Activated T-helper 2 cell treated with anti-CD3 and anti-CD28 coated beads, Interferon-gamma antibody, Interleukin-2, Interleukin-4, amounts not matched to agents 10 μg/mL and 5 μg/mL and 100 μg/mL, durations not matched to agents 14 hours and 24 hours and 36 hours (primary cell): Measurements from ENCODE around the gene AP1B1. TPM values are rescaled to one million over a fixed set of nuclear protein-coding genes. Genes with fewer than 3 reads are reported as not detected.

Experiments used
- DNase-seq: peaks from one replicate; pipeline ENCODE4 v3.0.0; 2021; ENCODE audit warnings: low spot score
- H3K27ac Mint-ChIP-seq: one replicate; pipeline ENCODE4 v1.8.0; 2021; ENCODE audit warnings: mixed read lengths
- H3K27me3 Mint-ChIP-seq: one replicate; pipeline ENCODE4 v1.8.0; 2021; ENCODE audit warnings: low read depth, mixed read lengths
- H3K36me3 Mint-ChIP-seq: one replicate; pipeline ENCODE4 v1.8.0; 2021; ENCODE audit warnings: low read depth, mixed read lengths
- H3K4me1 Mint-ChIP-seq: one replicate; pipeline ENCODE4 v1.8.0; 2021; ENCODE audit warnings: low read depth, mixed read lengths
- H3K4me3 Mint-ChIP-seq: one replicate; pipeline ENCODE4 v1.8.0; 2021; ENCODE audit warnings: low read depth, mild to moderate bottlenecking, moderate library complexity, mixed read lengths
- H3K9me3 Mint-ChIP-seq: one replicate; pipeline ENCODE4 v1.8.0; 2021; ENCODE audit warnings: mixed read lengths
- intact Hi-C: fragments of 100-400 bp; cut with micrococcal nuclease; formaldehyde crosslinking; loops from one replicate; pipeline ENCODE4 v1.15.1; 2023
- total RNA-seq: library from RNA; stranded (reverse); gene quantifications from 2 replicates; pipeline ENCODE4 v1.2.3, GENCODE V29; 2022

The AP1B1 gene
- total RNA-seq, 1 donor from 2014 or later, result 73.4 TPM

- no peaks in the 10 kb centered on the region for H3K27me3 Mint-ChIP-seq
- H3K4me3 Mint-ChIP-seq, result no peak overlapping the region
- H3K27ac Mint-ChIP-seq, result no peak overlapping the region
- no peak for DNase-seq
- H3K36me3 Mint-ChIP-seq, result peaks cover 6% of the 10 kb centered on the region
- intact Hi-C loops, result no loop called here
- no peaks in the 10 kb centered on the region for H3K4me1 Mint-ChIP-seq
- H3K9me3 Mint-ChIP-seq, result no peaks in the 10 kb centered on the region
Observed at GRCh38 chr22:29323641-29324040, 64.7 kb downstream of the AP1B1 start.

- intact Hi-C loops, result no loop called here
- DNase-seq, result no peak
- Mint-ChIP-seq H3K36me3 (no peaks in the 10 kb centered on the region), H3K9me3 (no peaks in the 10 kb centered on the region), H3K27ac (no peak overlapping the region), H3K4me1 (no peaks in the 10 kb centered on the region), H3K4me3 (no peak overlapping the region), H3K27me3 (peaks cover 18% of the 10 kb centered on the region)
Observed at GRCh38 chr22:29320546-29320945, 67.8 kb downstream of the AP1B1 start.

GRCh38 chr22:29319072-29319471 lies 69.3 kb downstream of the AP1B1 start:
- no peak overlapping the region for H3K4me3 Mint-ChIP-seq

GRCh38 chr22:29317827-29318454 lies 70.4 kb downstream of the AP1B1 start:
- intact Hi-C loops, result no loop called here
- H3K4me1 Mint-ChIP-seq, result peaks cover 12% of the 10 kb centered on the region
- DNase-seq, result no peak
- peaks cover 37% of the 10 kb centered on the region for H3K27me3 Mint-ChIP-seq
- no peak overlapping the region for H3K4me3 Mint-ChIP-seq
- H3K27ac Mint-ChIP-seq, result no peak overlapping the region
- H3K9me3 Mint-ChIP-seq, result no peaks in the 10 kb centered on the region
- no peaks in the 10 kb centered on the region for H3K36me3 Mint-ChIP-seq

More at GRCh38 chr22:29319072-29319471, 69.3 kb downstream of the AP1B1 start:
- peaks cover 5% of the 10 kb centered on the region for H3K4me1 Mint-ChIP-seq
- H3K9me3 Mint-ChIP-seq, result no peaks in the 10 kb centered on the region
- no peak for DNase-seq
- intact Hi-C loops, result no loop called here
- no peaks in the 10 kb centered on the region for H3K36me3 Mint-ChIP-seq
- no peak overlapping the region for H3K27ac Mint-ChIP-seq
- H3K27me3 Mint-ChIP-seq, result peaks cover 26% of the 10 kb centered on the region

GRCh38 chr22:29316141-29316828 lies 72.1 kb downstream of the AP1B1 start:
- peak overlapping the region; percentile 31 for H3K4me3 Mint-ChIP-seq
- intact Hi-C loops, result no loop called here
- no peaks in the 10 kb centered on the region for H3K36me3 Mint-ChIP-seq
- H3K27ac Mint-ChIP-seq, result no peak overlapping the region
- DNase-seq, result no peak
- no peaks in the 10 kb centered on the region for H3K9me3 Mint-ChIP-seq
- peaks cover 43% of the 10 kb centered on the region for H3K27me3 Mint-ChIP-seq
- peaks cover 13% of the 10 kb centered on the region for H3K4me1 Mint-ChIP-seq

- Mint-ChIP-seq H3K36me3 (no peaks in the 10 kb centered on the region), H3K27ac (no peak within 1 kb of the TSS), H3K9me3 (no peaks in the 10 kb centered on the region), H3K27me3 (peaks cover 43% of the 10 kb centered on the region), H3K4me3 (peak within 1 kb of the TSS; percentile 31), H3K4me1 (peaks cover 17% of the 10 kb centered on the region)
- intact Hi-C loops, result no loop called here
- no peak for DNase-seq
Observed at GRCh38 chr22:29315286-29316140, 72.9 kb downstream of the AP1B1 start, which contains the start of gene RASL10A. Gene RASL10A (minus strand): TSS chr22:29315697. CDS start chr22:29315246, 451 bp downstream.

GRCh38 chr22:29314537-29315285 lies 73.7 kb downstream of the AP1B1 start:
- peaks cover 43% of the 10 kb centered on the region for H3K27me3 Mint-ChIP-seq
- intact Hi-C loops, result loop anchor here (5.0 kb wide), 1 partner anchor 42 kb away; no protein-coding TSS in a partner anchor
- H3K9me3 Mint-ChIP-seq, result no peaks in the 10 kb centered on the region
- no peak for DNase-seq
- no peaks in the 10 kb centered on the region for H3K36me3 Mint-ChIP-seq
- no peak overlapping the region for H3K4me3 Mint-ChIP-seq
- H3K4me1 Mint-ChIP-seq, result peaks cover 17% of the 10 kb centered on the region
- H3K27ac Mint-ChIP-seq, result no peak overlapping the region

- H3K4me3 Mint-ChIP-seq, result no peak overlapping the region
- peaks cover 43% of the 10 kb centered on the region for H3K27me3 Mint-ChIP-seq
- DNase-seq, result no peak
- peaks cover 19% of the 10 kb centered on the region for H3K4me1 Mint-ChIP-seq
- H3K36me3 Mint-ChIP-seq, result no peaks in the 10 kb centered on the region
- H3K27ac Mint-ChIP-seq, result no peak overlapping the region
- intact Hi-C loops, result loop anchor here (5.0 kb wide), 1 partner anchor 42 kb away; no protein-coding TSS in a partner anchor
- H3K9me3 Mint-ChIP-seq, result no peaks in the 10 kb centered on the region
Observed at GRCh38 chr22:29313576-29314466, 74.5 kb downstream of the AP1B1 start.

GRCh38 chr22:29313126-29313575 lies 75.2 kb downstream of the AP1B1 start:
- Mint-ChIP-seq H3K9me3 (no peaks in the 10 kb centered on the region), H3K27me3 (peaks cover 43% of the 10 kb centered on the region), H3K36me3 (no peaks in the 10 kb centered on the region), H3K27ac (no peak overlapping the region), H3K4me1 (peaks cover 21% of the 10 kb centered on the region), H3K4me3 (no peak overlapping the region)
- DNase-seq, result no peak
- intact Hi-C loops, result loop anchor here (5.0 kb wide), 1 partner anchor 41 kb away; no protein-coding TSS in a partner anchor

GRCh38 chr22:29312218-29313125 lies 75.9 kb downstream of the AP1B1 start:
- Mint-ChIP-seq H3K27ac (no peak overlapping the region), H3K27me3 (peaks cover 41% of the 10 kb centered on the region), H3K9me3 (no peaks in the 10 kb centered on the region), H3K4me1 (peaks cover 22% of the 10 kb centered on the region), H3K4me3 (no peak overlapping the region), H3K36me3 (no peaks in the 10 kb centered on the region)
- no peak for DNase-seq
- intact Hi-C loops, result loop anchor here (5.0 kb wide), 1 partner anchor 40 kb away; no protein-coding TSS in a partner anchor
